IMR-90 (cell line): ENCODE results near the gene PHACTR3. TPM values are rescaled to one million over a fixed set of nuclear protein-coding genes. Genes with fewer than 3 reads are reported as not detected.

Source experiments
- ATAC-seq: fragments of 200-7000 bp; cut with Tn5 transposase; 2 replicates; pipeline ENCODE4 v1.9.1; 2020; ENCODE audit warnings: low read depth, mild to moderate bottlenecking, moderate library complexity
- BruUV-seq: library from RNA; stranded (reverse); fragments of 400-500 nt; replicated peaks from 2 replicates; lab custom pipeline; 2021; lab: Mats Ljungman, UMichigan
- CTCF ChIA-PET: fragments of 300-600 bp; formaldehyde crosslinking; extraction: SDS; loops from one replicate; lab custom pipeline; 2021; ENCODE audit warnings: antibody characterized with exemption; lab: Yijun Ruan, JAX
- POLR2A ChIA-PET: fragments of 300-600 bp; sonication (Branson Sonifier 250); formaldehyde crosslinking; loops from one replicate; lab custom pipeline; 2022; ENCODE audit warnings: antibody characterized with exemption; ENCODE audit not compliant: unreplicated experiment; lab: Charles Lee
- DNase-seq: peaks from one replicate; pipeline ENCODE4 v3.0.0; 2013
- H2AFZ ChIP-seq: replicated peaks from 2 replicates; pipeline ENCODE3; 2013; ENCODE audit warnings: low read length, mild to moderate bottlenecking; ENCODE audit not compliant: poor library complexity
- H2AK5ac ChIP-seq: 2 replicates; pipeline ENCODE4 v1.6.1; 2013; ENCODE audit warnings: low read depth, low read length, inconsistent platforms
- H2AK9ac ChIP-seq: replicated peaks from 2 replicates; pipeline ENCODE3; 2013; ENCODE audit warnings: mild to moderate bottlenecking, low read depth, low read length, moderate library complexity; ENCODE audit not compliant: poor library complexity
- H2BK120ac ChIP-seq: 2 replicates; pipeline ENCODE4 v1.6.1; 2013; ENCODE audit warnings: low read depth, low read length, inconsistent platforms
- H2BK15ac ChIP-seq: 3 replicates; pipeline ENCODE4 v1.6.1; 2013; ENCODE audit warnings: low read depth, low read length, inconsistent platforms
- H2BK20ac ChIP-seq: 2 replicates; pipeline ENCODE4 v1.6.1; 2013; ENCODE audit warnings: low read depth, mild to moderate bottlenecking, inconsistent platforms, low read length, moderate library complexity
- H2BK5ac ChIP-seq: 2 replicates; pipeline ENCODE4 v1.6.1; 2013; ENCODE audit warnings: mild to moderate bottlenecking, low read depth, low read length, inconsistent platforms; ENCODE audit not compliant: poor library complexity, severe bottlenecking
- H3K14ac ChIP-seq: replicated peaks from 2 replicates; pipeline ENCODE4 v1.6.1; 2013; ENCODE audit warnings: low read depth, low read length, inconsistent platforms
- H3K18ac ChIP-seq: 2 replicates; pipeline ENCODE4 v1.6.1; 2013; ENCODE audit warnings: low read depth, low read length, control low read depth
- H3K23ac ChIP-seq: 2 replicates; pipeline ENCODE4 v1.6.1; 2013; ENCODE audit warnings: low read depth, low read length, inconsistent platforms
- H3K27ac ChIP-seq: 2 replicates; pipeline ENCODE4 v1.5.1; 2013; ENCODE audit warnings: mild to moderate bottlenecking, control low read depth, low read length; ENCODE audit not compliant: insufficient read depth
- H3K27me3 ChIP-seq: 2 replicates; pipeline ENCODE4 v1.6.1; 2013; ENCODE audit warnings: low read length; ENCODE audit not compliant: control insufficient read depth, insufficient read depth
- H3K36me3 ChIP-seq: 2 replicates; pipeline ENCODE4 v1.6.1; 2013; ENCODE audit warnings: low read length, mixed read lengths; ENCODE audit not compliant: control insufficient read depth, insufficient read depth
- H3K4ac ChIP-seq: 2 replicates; pipeline ENCODE4 v1.6.1; 2013; ENCODE audit warnings: low read depth, low read length, inconsistent platforms
- H3K4me1 ChIP-seq: 2 replicates; pipeline ENCODE4 v1.6.1; 2013; ENCODE audit warnings: low read length, mixed read lengths; ENCODE audit not compliant: control insufficient read depth, insufficient read depth
- H3K4me2 ChIP-seq: 2 replicates; pipeline ENCODE4 v1.6.1; 2013; ENCODE audit warnings: low read depth, mild to moderate bottlenecking, control low read depth, low read length, moderate library complexity
- H3K4me3 ChIP-seq: 2 replicates; pipeline ENCODE4 v1.5.1; 2013; ENCODE audit warnings: low read depth, mild to moderate bottlenecking, control low read depth, low read length, moderate library complexity; ENCODE audit not compliant: insufficient read depth
- H3K56ac ChIP-seq: 2 replicates; pipeline ENCODE4 v1.6.1; 2013; ENCODE audit warnings: low read length, inconsistent platforms; ENCODE audit not compliant: insufficient read depth; ENCODE audit errors: extremely low read depth
- H3K79me1 ChIP-seq, 2 experiments: 2 replicates each; pipeline ENCODE4 v1.6.1; 2013; ENCODE audit warnings: low read length in 2 of 2, inconsistent platforms in 1 of 2, low read depth in 1 of 2
- H3K9ac ChIP-seq: 2 replicates; pipeline ENCODE4 v1.6.1; 2013; ENCODE audit warnings: low read depth, low read length, control low read depth
- H3K9me1 ChIP-seq: 2 replicates; pipeline ENCODE4 v1.6.1; 2013; ENCODE audit warnings: low read length, inconsistent platforms; ENCODE audit not compliant: insufficient read depth
- H3K9me3 ChIP-seq: 2 replicates; pipeline ENCODE4 v1.6.1; 2013; ENCODE audit warnings: low read length; ENCODE audit not compliant: control insufficient read depth, insufficient read depth
- H4K20me1 ChIP-seq: 2 replicates; pipeline ENCODE4 v1.6.1; 2013; ENCODE audit warnings: low read length, inconsistent platforms; ENCODE audit not compliant: insufficient read depth
- H4K5ac ChIP-seq: 2 replicates; pipeline ENCODE4 v1.6.1; 2013; ENCODE audit warnings: mild to moderate bottlenecking, low read depth, low read length, control low read depth
- H4K8ac ChIP-seq, 2 experiments: 2 replicates each; pipeline ENCODE4 v1.6.1; 2013; ENCODE audit warnings: low read depth in 2 of 2, low read length in 2 of 2, control low read depth in 1 of 2, inconsistent platforms in 1 of 2
- H4K91ac ChIP-seq: 2 replicates; pipeline ENCODE4 v1.6.1; 2013; ENCODE audit warnings: low read depth, low read length, inconsistent platforms; ENCODE audit not compliant: insufficient read depth
- CHD1 ChIP-seq: IDR thresholded peaks from 2 replicates; pipeline ENCODE4 v1.6.1; 2012; ENCODE audit warnings: low read depth, low read length, improper control_type of control experiment
- FOS ChIP-seq: fragments of 150-350 bp; IDR thresholded peaks from 2 replicates; pipeline ENCODE4 v1.6.1; 2016; ENCODE audit warnings: low read depth, low read length
- MAFK ChIP-seq: IDR thresholded peaks from 2 replicates; pipeline ENCODE4 v1.6.1; 2012; ENCODE audit warnings: low read depth, low read length, improper control_type of control experiment
- MXI1 ChIP-seq: IDR thresholded peaks from 2 replicates; pipeline ENCODE4 v1.6.1; 2012; ENCODE audit warnings: low read depth, mild to moderate bottlenecking, low read length, moderate library complexity, borderline replicate concordance
- POLR2A ChIP-seq: IDR thresholded peaks from 2 replicates; pipeline ENCODE4 v1.6.1; 2012; ENCODE audit warnings: mild to moderate bottlenecking, low read depth, low read length
- RAD21 ChIP-seq: IDR thresholded peaks from 2 replicates; pipeline ENCODE4 v1.6.1; 2012; ENCODE audit warnings: low read length, improper control_type of control experiment
- RCOR1 ChIP-seq: IDR thresholded peaks from 2 replicates; pipeline ENCODE4 v1.6.1; 2012; ENCODE audit warnings: mild to moderate bottlenecking, low read length, improper control_type of control experiment; ENCODE audit not compliant: insufficient replicate concordance
- RFX5 ChIP-seq: IDR thresholded peaks from 2 replicates; pipeline ENCODE4 v1.8.0; 2012; ENCODE audit warnings: low read depth, mild to moderate bottlenecking, low read length, moderate library complexity
- WGBS, 2 experiments: methylation state at CpG; one replicate each; pipeline versions ENCODE4 v1.1.5 to v1.1.7; 2013; ENCODE audit warnings: missing lambda C conversion rate in 2 of 2; ENCODE audit not compliant: insufficient read length in 1 of 2; ENCODE audit errors: extremely low coverage in 2 of 2; 5-methylcytosine and 5-hydroxymethylcytosine counted together
- dilution Hi-C: fragments of 300-500 bp; cut with HindIII; formaldehyde crosslinking; loops from one replicate; pipeline ENCODE4 v1.14.3; 2018; ENCODE audit warnings: low sequenced_read_pairs; ENCODE audit not compliant: unreplicated experiment
- in situ Hi-C: fragments of 300-500 bp; cut with MboI; formaldehyde crosslinking; loops from 3 replicates; pipeline ENCODE4 v1.14.3; 2019; ENCODE audit warnings: low sequenced_read_pairs, inconsistent platforms, mixed read lengths
- intact Hi-C: fragments of 100-400 bp; cut with micrococcal nuclease; formaldehyde crosslinking; loops from 2 replicates; pipeline ENCODE4 v1.10.0; 2022
- polyA plus RNA-seq, 3 experiments: library from polyadenylated mRNA; depleted of rRNA; stranded (reverse); fragments of >200 nt; gene quantifications; 2 replicates each; pipeline ENCODE4 v1.2.3, GENCODE V29; 2012; ENCODE audit warnings: low replicate concordance in 1 of 3
- total RNA-seq: library from RNA; depleted of rRNA; stranded (reverse); fragments of >200 nt; gene quantifications from 2 replicates; pipeline ENCODE4 v1.2.3, GENCODE V29; 2012
- TF ChIP-seq, protein P1 (sequence below): conservative IDR thresholded peaks from 2 replicates; pipeline ENCODE4 v1.5.1; 2012; ENCODE audit warnings: mild to moderate bottlenecking, low read depth, low read length, improper control_type of control experiment
- TF ChIP-seq, protein P2 (sequence below): fragments of 150-350 bp; IDR thresholded peaks from 2 replicates; pipeline ENCODE4 v1.6.1; 2017; ENCODE audit warnings: mild to moderate bottlenecking, antibody characterized with exemption, low read length, low read depth

The PHACTR3 gene
- total and polyA plus RNA-seq, 2 of the 4 experiments (the other 2 are of a cell fraction) = not detected

DNA sequence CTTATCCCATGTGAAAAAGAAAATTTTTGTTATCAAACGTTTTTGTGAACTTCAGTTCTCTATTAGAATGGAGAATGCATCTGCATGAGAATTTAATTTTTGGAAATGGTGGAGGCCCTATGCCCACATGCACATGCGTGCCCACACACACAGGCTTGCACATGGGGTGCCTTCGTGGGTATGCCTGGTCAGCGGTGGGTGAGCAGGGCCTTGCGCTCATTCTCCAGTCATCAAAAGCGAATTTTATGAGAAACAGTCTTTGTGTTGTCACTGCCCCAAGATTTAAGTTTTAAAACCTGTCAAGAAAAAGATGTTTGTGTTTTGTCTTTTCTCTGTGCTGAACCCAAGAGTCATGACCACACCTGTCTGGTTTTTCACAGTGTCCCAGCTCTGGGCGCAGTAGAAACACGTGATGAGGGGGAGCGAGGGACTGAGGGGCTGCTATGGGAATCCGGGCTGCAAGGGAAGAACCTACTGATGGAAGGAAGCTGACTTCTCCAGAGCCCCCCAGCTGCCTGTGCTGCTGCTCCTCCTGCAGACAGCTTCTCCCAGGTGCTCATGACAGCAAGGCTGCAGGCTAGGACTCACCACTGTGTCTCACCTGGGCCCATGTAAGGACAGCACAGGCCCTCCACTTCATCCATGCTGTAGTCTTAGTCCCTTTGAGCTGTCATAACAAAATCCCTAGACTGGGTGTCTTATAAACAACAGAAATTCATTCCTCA is 175.5 kb downstream of the PHACTR3 start:
- Histone ChIP-seq H3K9me3 (peaks cover 4% of the 10 kb centered on the region; the same call in 1 of the 2 replicates), H2AK9ac (no peak overlapping the region), H4K5ac (no peak overlapping the region), H3K4ac (no peak overlapping the region), H2BK120ac (no peak overlapping the region), H2BK20ac (no peak overlapping the region), H3K79me1 (no peaks in the 10 kb centered on the region), H2AK5ac (no peak overlapping the region), H2BK15ac (no peak overlapping the region), H3K36me3 (no peaks in the 10 kb centered on the region), H4K8ac (no peak overlapping the region), H3K9ac (no peak overlapping the region), H2BK5ac (no peak overlapping the region), H3K56ac (no peak overlapping the region), H3K9me1 (no peaks in the 10 kb centered on the region), H3K4me1 (no peaks in the 10 kb centered on the region), H3K27me3 (no peaks in the 10 kb centered on the region), H3K23ac (no peak overlapping the region), H3K18ac (no peak overlapping the region), H3K4me3 (no peak overlapping the region), H4K20me1 (no peaks in the 10 kb centered on the region), H4K91ac (no peak overlapping the region), H2AFZ (no peak overlapping the region), H3K14ac (no peak overlapping the region), H3K27ac (no peak overlapping the region), H3K4me2 (no peak overlapping the region)
- dilution Hi-C loops (no loop called here), intact Hi-C loops (no loop called here), in situ Hi-C loops (no loop called here)
- TF ChIP-seq POLR2A (no peak), RAD21 (no peak), MAFK (no peak), FOS (no peak), RFX5 (no peak), MXI1 (no peak), CHD1 (no peak), RCOR1 (no peak)
- TF ChIP-seq, protein P1, sequence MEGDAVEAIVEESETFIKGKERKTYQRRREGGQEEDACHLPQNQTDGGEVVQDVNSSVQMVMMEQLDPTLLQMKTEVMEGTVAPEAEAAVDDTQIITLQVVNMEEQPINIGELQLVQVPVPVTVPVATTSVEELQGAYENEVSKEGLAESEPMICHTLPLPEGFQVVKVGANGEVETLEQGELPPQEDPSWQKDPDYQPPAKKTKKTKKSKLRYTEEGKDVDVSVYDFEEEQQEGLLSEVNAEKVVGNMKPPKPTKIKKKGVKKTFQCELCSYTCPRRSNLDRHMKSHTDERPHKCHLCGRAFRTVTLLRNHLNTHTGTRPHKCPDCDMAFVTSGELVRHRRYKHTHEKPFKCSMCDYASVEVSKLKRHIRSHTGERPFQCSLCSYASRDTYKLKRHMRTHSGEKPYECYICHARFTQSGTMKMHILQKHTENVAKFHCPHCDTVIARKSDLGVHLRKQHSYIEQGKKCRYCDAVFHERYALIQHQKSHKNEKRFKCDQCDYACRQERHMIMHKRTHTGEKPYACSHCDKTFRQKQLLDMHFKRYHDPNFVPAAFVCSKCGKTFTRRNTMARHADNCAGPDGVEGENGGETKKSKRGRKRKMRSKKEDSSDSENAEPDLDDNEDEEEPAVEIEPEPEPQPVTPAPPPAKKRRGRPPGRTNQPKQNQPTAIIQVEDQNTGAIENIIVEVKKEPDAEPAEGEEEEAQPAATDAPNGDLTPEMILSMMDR = no peak
- TF ChIP-seq, protein P2, sequence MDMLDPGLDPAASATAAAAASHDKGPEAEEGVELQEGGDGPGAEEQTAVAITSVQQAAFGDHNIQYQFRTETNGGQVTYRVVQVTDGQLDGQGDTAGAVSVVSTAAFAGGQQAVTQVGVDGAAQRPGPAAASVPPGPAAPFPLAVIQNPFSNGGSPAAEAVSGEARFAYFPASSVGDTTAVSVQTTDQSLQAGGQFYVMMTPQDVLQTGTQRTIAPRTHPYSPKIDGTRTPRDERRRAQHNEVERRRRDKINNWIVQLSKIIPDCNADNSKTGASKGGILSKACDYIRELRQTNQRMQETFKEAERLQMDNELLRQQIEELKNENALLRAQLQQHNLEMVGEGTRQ = no peak
- ChIA-PET POLR2A (no interaction called here), CTCF (interaction anchor here (1.0 kb wide), 1 partner anchor 71 kb away, joined by 4 read pairs; no protein-coding TSS in a partner anchor)
- 67% methylated on average over 3 of the region's 10 CpGs; no CpG with 5 or more reads in 1 of the 2 experiments for WGBS, 2 experiments
- ATAC-seq (no peak), DNase-seq (no peak)
- BruUV-seq = no TSS peak
